ENCODE measurements around the gene UGCG.

DNA sequence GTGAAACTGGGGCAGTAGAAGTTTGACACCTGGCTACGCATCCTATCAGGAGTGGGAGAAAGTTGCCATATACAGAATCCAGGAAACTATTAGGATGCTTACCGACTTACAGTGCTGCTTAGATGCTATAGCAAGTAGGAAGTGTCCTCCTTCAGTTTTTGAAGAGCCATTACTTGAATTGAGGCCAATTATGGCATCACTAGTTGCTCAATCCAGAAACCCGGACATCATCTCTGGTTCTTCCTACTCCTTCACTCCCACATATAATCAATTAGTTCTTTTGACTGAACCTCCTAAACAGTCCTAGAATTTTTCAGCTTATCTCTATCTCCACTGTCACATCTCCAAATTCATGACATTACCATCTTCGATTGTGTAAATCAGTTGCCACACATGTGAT, 41.8 kb upstream of the UGCG start:
- TF ChIP-seq, protein P1, sequence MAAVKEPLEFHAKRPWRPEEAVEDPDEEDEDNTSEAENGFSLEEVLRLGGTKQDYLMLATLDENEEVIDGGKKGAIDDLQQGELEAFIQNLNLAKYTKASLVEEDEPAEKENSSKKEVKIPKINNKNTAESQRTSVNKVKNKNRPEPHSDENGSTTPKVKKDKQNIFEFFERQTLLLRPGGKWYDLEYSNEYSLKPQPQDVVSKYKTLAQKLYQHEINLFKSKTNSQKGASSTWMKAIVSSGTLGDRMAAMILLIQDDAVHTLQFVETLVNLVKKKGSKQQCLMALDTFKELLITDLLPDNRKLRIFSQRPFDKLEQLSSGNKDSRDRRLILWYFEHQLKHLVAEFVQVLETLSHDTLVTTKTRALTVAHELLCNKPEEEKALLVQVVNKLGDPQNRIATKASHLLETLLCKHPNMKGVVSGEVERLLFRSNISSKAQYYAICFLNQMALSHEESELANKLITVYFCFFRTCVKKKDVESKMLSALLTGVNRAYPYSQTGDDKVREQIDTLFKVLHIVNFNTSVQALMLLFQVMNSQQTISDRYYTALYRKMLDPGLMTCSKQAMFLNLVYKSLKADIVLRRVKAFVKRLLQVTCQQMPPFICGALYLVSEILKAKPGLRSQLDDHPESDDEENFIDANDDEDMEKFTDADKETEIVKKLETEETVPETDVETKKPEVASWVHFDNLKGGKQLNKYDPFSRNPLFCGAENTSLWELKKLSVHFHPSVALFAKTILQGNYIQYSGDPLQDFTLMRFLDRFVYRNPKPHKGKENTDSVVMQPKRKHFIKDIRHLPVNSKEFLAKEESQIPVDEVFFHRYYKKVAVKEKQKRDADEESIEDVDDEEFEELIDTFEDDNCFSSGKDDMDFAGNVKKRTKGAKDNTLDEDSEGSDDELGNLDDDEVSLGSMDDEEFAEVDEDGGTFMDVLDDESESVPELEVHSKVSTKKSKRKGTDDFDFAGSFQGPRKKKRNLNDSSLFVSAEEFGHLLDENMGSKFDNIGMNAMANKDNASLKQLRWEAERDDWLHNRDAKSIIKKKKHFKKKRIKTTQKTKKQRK (IDR thresholded peaks at IDR 0.05; ENCODE audit: low read depth, low read length), result no peak
- TF ChIP-seq, protein P2, sequence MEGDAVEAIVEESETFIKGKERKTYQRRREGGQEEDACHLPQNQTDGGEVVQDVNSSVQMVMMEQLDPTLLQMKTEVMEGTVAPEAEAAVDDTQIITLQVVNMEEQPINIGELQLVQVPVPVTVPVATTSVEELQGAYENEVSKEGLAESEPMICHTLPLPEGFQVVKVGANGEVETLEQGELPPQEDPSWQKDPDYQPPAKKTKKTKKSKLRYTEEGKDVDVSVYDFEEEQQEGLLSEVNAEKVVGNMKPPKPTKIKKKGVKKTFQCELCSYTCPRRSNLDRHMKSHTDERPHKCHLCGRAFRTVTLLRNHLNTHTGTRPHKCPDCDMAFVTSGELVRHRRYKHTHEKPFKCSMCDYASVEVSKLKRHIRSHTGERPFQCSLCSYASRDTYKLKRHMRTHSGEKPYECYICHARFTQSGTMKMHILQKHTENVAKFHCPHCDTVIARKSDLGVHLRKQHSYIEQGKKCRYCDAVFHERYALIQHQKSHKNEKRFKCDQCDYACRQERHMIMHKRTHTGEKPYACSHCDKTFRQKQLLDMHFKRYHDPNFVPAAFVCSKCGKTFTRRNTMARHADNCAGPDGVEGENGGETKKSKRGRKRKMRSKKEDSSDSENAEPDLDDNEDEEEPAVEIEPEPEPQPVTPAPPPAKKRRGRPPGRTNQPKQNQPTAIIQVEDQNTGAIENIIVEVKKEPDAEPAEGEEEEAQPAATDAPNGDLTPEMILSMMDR (IDR thresholded peaks at IDR 0.05 in 2 of 3, conservative IDR thresholded peaks at IDR 0.05 in 1 of 3; ENCODE audit: control insufficient read depth in 2 of 3, extremely low read depth in 1 of 3, insufficient read depth in 1 of 3, low read depth in 3 of 3, low read length in 3 of 3), result no peak
- TF ChIP-seq EZH2 (IDR thresholded peaks at IDR 0.05; ENCODE audit: borderline replicate concordance, control insufficient read depth, low read depth, low read length) (no peak), CREB1 (IDR thresholded peaks at IDR 0.05; ENCODE audit: low read depth) (no peak), ASH2L (IDR thresholded peaks at IDR 0.05; ENCODE audit: borderline replicate concordance, low read depth) (no peak), CEBPB (IDR thresholded peaks at IDR 0.05; ENCODE audit: borderline replicate concordance in 1 of 2, low read depth in 2 of 2, low read length in 2 of 2) (no peak), POLR2AphosphoS2 (IDR thresholded peaks at IDR 0.05; ENCODE audit: low read depth, low read length) (no peak), SP1 (IDR thresholded peaks at IDR 0.05; ENCODE audit: low read depth, low read length) (no peak), BHLHE40 (IDR thresholded peaks at IDR 0.05; ENCODE audit: borderline replicate concordance in 1 of 2, low read depth in 2 of 2, low read length in 1 of 2) (no peak), STAT1 (conservative IDR thresholded peaks at IDR 0.05) (no peak), SPI1 (IDR thresholded peaks at IDR 0.05; ENCODE audit: borderline replicate concordance, insufficient read depth, low read depth, low read length) (no peak)

Data from GM12878 (cell line).